Mucosa of descending colon (tissue), 3 donors: Measurements from ENCODE around the gene ADGRV1. TPM values are rescaled to one million over a fixed set of nuclear protein-coding genes. Genes with fewer than 3 reads are reported as not detected.

Source experiments
- ATAC-seq: fragments of 200-7000 bp; cut with Tn5 transposase; one replicate; pipeline ENCODE4 v1.9.1; 2020; ENCODE audit warnings: mild to moderate bottlenecking, moderate library complexity
- DNase-seq, 3 donors: peaks; one replicate each; pipeline ENCODE4 v3.0.0-alpha.2; 2020
- H3K36me3 ChIP-seq: fragments of 200-600 bp; one replicate; pipeline ENCODE4 v1.8.0; 2021; ENCODE audit warnings: low read depth, mild to moderate bottlenecking
- H3K4me1 ChIP-seq: fragments of 200-600 bp; one replicate; pipeline ENCODE4 v1.8.0; 2021; ENCODE audit warnings: low read depth, mild to moderate bottlenecking
- H3K4me3 ChIP-seq: fragments of 200-600 bp; one replicate; pipeline ENCODE4 v1.8.0; 2021; ENCODE audit warnings: mild to moderate bottlenecking
- H3K9me3 ChIP-seq: fragments of 200-600 bp; one replicate; pipeline ENCODE4 v1.8.0; 2021; ENCODE audit warnings: mild to moderate bottlenecking
- CTCF ChIP-seq: fragments of 200-600 bp; IDR thresholded peaks from one replicate; pipeline ENCODE4 v1.8.0; 2022; ENCODE audit warnings: antibody characterized with exemption, mild to moderate bottlenecking
- intact Hi-C, 2 donors: fragments of 100-400 bp; cut with DNase I in 1 of 2; cut with micrococcal nuclease in 1 of 2; formaldehyde crosslinking; loops; one replicate each; pipeline versions ENCODE4 v1.11.0 to v1.11.1; 2022; cut with DNase I, micrococcal nuclease
- total RNA-seq, 3 donors: library from RNA; stranded (reverse); fragmentation: NEBNext Ultra II Directional in 2 of 3; extraction: Animal tissue kit (Norgen Biotek cat#: 25700) in 2 of 3; gene quantifications; one replicate each; pipeline versions ENCODE4 v1.2.1 to v1.2.4, GENCODE V29; 2021 to 2023
- donor health status: DM: no; HTN: no; CAD: no; lungs with moderate emphysema.
- donor health status: DM: no; HTN: no; CAD: no.
- donor health status: DM: no; HTN: yes; CAD: no.

The ADGRV1 gene
- total RNA-seq, 3 donors from 2014 or later: 4.5 to 8.6 (median 6.1) TPM

GRCh38 chr5:91123901-91124300 lies 565.3 kb downstream of the ADGRV1 start:
- Histone ChIP-seq H3K4me3 (no peak overlapping the region), H3K4me1 (peaks cover 28% of the 10 kb centered on the region), H3K9me3 (no peaks in the 10 kb centered on the region), H3K36me3 (no peaks in the 10 kb centered on the region)
- ATAC-seq: no peak
- no peak for TF ChIP-seq CTCF
- intact Hi-C loops: no loop called here
- DNase-seq: no peak

DNA sequence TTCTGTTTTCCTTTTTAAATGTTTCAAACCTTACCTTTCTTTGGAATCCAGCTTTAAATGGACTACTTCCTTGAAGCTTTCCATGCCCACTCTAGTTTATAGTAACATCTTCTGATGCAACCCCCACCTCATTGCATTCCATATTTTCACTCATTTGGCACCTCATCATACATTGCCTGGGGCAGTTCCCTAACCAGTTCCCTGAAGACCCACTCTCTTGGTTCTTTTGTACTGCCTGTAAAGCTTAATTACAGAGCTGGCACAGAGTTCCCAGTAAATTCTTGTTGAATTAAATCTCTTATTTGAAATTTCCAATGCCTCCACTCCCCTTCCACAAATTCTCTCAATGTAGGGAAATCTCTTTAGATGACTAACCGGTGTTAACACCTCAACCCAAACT lies 567.3 kb downstream of the ADGRV1 start:
- no peak for ATAC-seq
- peaks cover 31% of the 10 kb centered on the region for H3K4me1 ChIP-seq

GRCh38 chr5:91126448-91126847 lies 567.9 kb downstream of the ADGRV1 start:
- no peaks in the 10 kb centered on the region for H3K36me3 ChIP-seq
- H3K4me3 ChIP-seq: no peak overlapping the region
- no peak for TF ChIP-seq CTCF
- peak; percentile 22 for ATAC-seq
- peaks cover 31% of the 10 kb centered on the region for H3K4me1 ChIP-seq
- intact Hi-C loops: no loop called here
- H3K9me3 ChIP-seq: no peaks in the 10 kb centered on the region
- DNase-seq: no peak

More for the DNA sequence above, 567.3 kb downstream of the ADGRV1 start:
- intact Hi-C loops: no loop called here
- Histone ChIP-seq H3K36me3 (no peaks in the 10 kb centered on the region), H3K9me3 (no peaks in the 10 kb centered on the region), H3K4me3 (no peak overlapping the region)
- no peak for TF ChIP-seq CTCF
- DNase-seq: no peak

DNA sequence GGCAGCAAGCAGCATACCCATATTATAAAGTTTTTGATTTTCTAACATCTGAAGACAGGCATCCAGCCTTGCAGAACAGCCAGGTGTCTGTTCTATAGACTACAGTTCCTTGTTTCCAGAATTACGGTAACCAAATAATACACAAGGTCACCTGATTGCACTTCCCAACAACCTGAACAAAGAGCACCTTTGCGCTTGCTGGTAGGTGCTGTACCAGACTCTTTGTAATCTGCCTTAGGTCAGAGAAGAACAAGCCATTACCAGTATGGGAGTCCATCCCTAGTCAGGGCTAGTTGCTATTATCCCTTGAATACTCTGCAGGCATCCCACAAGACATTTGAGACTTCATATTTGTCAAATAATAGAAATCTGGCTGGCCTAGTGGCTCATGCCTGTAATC lies 568.3 kb downstream of the ADGRV1 start:
- H3K4me1 ChIP-seq: peaks cover 31% of the 10 kb centered on the region
- ATAC-seq (peak; percentile 84), DNase-seq (no peak)
- no peak overlapping the region for H3K4me3 ChIP-seq
- H3K36me3 ChIP-seq: no peaks in the 10 kb centered on the region
- no peaks in the 10 kb centered on the region for H3K9me3 ChIP-seq
- no peak for TF ChIP-seq CTCF
- intact Hi-C loops: no loop called here

DNA sequence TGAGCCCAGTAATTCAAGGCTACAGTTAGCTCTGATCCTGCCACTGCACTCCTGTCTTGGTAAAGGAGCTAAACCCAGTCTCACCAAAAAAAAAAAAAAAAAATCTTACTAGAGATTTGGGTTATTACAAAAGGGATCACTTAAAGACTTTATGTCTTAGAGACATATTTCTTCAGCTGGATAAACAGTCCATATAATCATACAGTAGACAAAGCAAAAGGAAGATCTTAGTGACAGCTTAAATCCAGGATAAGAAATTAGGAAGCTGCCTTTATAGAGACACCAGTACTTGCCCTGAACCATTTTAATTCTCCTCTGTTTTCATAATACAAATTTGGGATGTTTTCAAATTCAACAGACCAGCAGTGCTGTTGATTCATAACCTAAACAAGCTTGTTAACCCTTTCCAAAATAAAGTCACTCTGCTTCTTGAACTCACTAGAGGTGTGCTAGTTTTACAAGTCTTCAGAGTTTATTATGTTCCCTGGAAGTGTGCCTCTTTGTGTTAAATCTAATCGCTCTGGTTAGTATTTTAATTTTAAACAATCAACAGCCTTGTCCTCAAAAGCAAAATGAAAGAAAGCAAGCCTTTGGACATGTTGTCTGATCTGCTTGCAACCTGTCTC lies 569.0 kb downstream of the ADGRV1 start:
- no peaks in the 10 kb centered on the region for H3K9me3 ChIP-seq
- DNase-seq (no peak), ATAC-seq (peak; percentile 14)
- intact Hi-C loops: no loop called here
- H3K4me1 ChIP-seq: peaks cover 31% of the 10 kb centered on the region
- no peaks in the 10 kb centered on the region for H3K36me3 ChIP-seq
- no peak for TF ChIP-seq CTCF
- H3K4me3 ChIP-seq: no peak overlapping the region

DNA sequence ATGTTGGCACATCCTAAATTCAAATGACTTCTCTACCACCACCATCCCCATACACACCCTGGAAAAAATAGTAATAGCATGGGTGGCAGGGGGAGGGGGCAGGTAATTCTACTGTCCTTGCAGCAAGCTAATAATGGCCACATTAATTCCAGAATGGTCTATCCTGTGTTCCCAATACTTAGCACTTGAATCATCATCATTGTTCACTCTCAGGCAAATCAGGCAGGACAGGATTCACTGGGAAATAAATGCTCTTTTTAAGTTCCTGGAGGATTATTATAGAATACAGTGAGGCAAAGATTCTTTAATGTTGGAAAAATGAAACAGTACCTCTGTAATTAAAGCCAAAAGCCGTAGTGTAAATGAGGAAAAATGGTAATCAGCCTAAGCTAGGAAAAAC lies 570.0 kb downstream of the ADGRV1 start:
- H3K9me3 ChIP-seq: no peaks in the 10 kb centered on the region
- TF ChIP-seq CTCF: no peak
- no peaks in the 10 kb centered on the region for H3K36me3 ChIP-seq
- intact Hi-C loops: no loop called here
- DNase-seq (no peak), ATAC-seq (no peak)
- peaks cover 31% of the 10 kb centered on the region for H3K4me1 ChIP-seq
- no peak overlapping the region for H3K4me3 ChIP-seq
